Prostate gland (tissue), 2 donors: ENCODE data around the gene PTGES3.

Source experiments
- CTCF ChIP-seq, 4 experiments: fragments of 200-600 bp in 2 of 4; fragments of 450-650 bp in 2 of 4; sonication (generic) in 2 of 4; IDR thresholded peaks; 1 replicate in 3 of 4; 2 replicates in 1 of 4; pipeline ENCODE4 v1.5.1; 2016 to 2019; ENCODE audit warnings: antibody characterized with exemption in 4 of 4, mild to moderate bottlenecking in 2 of 4, moderate library complexity in 2 of 4
- POLR2A ChIP-seq: fragments of 450-650 bp; IDR thresholded peaks from one replicate; pipeline ENCODE4 v1.6.1; 2016; ENCODE audit warnings: antibody characterized with exemption, mild to moderate bottlenecking
- POLR2AphosphoS5 ChIP-seq: sonication (generic); formaldehyde crosslinking; IDR thresholded peaks from one replicate; pipeline ENCODE4 v1.6.1; 2017; ENCODE audit warnings: antibody characterized with exemption

- TF ChIP-seq CTCF (IDR thresholded peaks at IDR 0.05), result no peak
- TF ChIP-seq POLR2AphosphoS5, result peak; percentile 74
- no peak for TF ChIP-seq POLR2A
These were observed 59.2 kb downstream of the PTGES3 start for GRCh38 chr12:56628671-56629458.
